ENCODE data around the gene ZFHX3. TPM values are rescaled to one million over a fixed set of nuclear protein-coding genes. Genes with fewer than 3 reads are reported as not detected.

ZFHX3 gene
- total and polyA plus RNA-seq, 9 donors = 3.4 to 17.6 (median 11.9) TPM

DNA sequence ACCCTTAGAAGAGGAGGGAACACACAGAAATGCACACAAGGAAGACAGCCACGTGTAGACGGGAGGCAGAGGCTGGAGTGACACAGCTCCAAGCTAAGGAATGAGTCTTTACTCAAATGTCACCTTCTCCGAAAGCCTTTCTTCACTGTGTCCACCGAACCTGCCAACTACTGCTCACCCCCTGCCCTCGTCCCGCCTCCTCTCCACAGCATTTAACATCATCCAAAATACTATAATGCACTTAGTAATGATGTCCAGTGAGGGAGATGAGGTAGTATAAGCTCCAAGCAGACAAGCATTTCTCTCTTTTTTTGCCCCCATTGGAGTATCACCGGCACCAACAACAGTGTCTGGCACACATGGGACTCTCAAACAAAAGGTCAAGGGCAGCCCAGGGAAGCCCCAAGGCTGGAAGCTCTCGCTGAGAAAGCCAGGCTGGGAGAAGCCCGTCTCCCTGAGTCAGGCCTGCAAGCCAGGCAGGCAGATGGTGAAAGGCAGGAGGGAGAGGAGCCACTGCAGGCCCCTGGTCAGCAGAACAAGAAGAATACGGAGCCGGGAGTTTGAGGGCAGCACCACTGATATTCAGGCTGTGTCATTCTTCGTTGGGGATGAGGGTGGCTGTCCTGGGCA lies 25.9 kb downstream of the ZFHX3 start:
- intact Hi-C loops (cut with DNase I) = no loop called here
- H3K36me3 ChIP-seq = no peaks in the 10 kb centered on the region
- no peak for TF ChIP-seq POLR2A (IDR thresholded peaks at IDR 0.05)
- TF ChIP-seq EP300 (IDR thresholded peaks at IDR 0.05) = no peak
- TF ChIP-seq, protein P1, sequence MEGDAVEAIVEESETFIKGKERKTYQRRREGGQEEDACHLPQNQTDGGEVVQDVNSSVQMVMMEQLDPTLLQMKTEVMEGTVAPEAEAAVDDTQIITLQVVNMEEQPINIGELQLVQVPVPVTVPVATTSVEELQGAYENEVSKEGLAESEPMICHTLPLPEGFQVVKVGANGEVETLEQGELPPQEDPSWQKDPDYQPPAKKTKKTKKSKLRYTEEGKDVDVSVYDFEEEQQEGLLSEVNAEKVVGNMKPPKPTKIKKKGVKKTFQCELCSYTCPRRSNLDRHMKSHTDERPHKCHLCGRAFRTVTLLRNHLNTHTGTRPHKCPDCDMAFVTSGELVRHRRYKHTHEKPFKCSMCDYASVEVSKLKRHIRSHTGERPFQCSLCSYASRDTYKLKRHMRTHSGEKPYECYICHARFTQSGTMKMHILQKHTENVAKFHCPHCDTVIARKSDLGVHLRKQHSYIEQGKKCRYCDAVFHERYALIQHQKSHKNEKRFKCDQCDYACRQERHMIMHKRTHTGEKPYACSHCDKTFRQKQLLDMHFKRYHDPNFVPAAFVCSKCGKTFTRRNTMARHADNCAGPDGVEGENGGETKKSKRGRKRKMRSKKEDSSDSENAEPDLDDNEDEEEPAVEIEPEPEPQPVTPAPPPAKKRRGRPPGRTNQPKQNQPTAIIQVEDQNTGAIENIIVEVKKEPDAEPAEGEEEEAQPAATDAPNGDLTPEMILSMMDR (IDR thresholded peaks at IDR 0.05) = no peak
- 75 to 78% (median 77%) methylated on average over 12 of the region's 12 CpGs for WGBS, 3 donors
- no peak overlapping the region for H3K27ac ChIP-seq
- no peaks in the 10 kb centered on the region for H3K9me3 ChIP-seq
- DNase-seq = no peak
- no peak overlapping the region for H3K4me3 ChIP-seq
- no peaks in the 10 kb centered on the region for H3K27me3 ChIP-seq
- H3K4me1 ChIP-seq (ENCODE audit: insufficient read depth) = peaks cover 16% of the 10 kb centered on the region

DNA sequence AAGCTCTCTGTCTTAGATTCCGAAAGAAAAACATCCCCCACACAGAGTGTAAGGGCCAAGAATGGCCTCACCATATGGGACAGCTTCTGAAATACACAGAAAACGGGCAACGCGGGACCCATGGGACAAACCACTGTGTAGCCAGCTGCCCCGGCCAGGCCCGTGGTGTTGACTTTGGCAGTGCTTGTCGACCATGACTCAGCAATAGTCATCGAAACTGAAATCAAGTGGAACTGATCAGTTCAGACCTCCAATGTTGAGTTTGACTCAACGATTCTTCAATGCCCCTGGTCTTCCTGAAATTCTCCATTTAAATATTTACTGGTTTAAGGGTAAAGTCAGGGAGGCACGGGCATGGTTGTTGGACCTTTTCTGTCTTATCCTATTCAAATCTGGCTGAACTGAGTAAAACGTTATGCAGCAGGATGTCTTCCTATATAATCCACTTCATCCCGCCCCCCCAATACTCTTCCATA lies 27.5 kb downstream of the ZFHX3 start:
- 54 to 71% (median 61%) methylated on average over 12 of the region's 12 CpGs for WGBS, 3 donors
- intact Hi-C loops (cut with DNase I) = no loop called here
- H3K27ac ChIP-seq = no peak overlapping the region

DNA sequence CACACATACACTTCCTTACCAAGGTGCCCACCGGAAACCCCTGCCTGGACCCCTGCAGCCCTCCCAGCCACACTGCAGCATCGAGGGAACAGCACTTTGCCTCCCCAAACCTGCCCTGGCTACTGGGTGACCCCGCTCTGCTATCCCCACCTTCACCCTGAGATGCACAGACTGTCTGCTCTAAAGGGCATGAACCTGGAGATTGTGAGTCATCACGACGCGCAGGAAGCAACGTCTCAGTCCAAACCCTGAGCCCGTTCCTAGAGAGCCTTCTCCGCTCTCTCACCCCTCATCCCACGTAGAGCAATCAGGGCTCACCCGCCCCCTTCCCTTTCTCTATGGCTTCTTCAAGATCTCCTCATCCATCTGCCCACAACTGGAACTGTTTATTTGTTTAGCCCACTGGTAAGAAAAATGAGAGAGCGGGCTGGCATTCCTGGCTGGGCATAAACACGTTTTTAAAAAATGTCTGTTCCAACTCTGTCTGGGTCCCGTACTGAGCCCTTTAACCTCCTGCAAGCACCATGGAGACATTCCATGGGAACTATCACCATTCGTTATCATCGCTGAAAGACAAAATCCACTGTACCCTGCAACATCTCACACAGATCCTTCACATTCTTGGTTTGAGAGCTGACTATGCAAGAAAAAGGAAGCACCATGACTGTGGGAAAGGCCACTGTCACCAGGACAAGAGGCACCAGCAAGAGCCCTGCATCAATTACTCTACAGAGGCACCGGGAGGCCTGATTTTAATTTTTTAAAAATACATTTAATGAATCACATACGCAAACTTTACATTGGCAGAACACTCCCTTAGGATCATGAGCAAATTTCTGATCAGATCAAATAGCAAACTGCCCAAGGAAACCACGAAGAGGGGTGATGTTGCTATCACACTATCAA lies 28.2 kb downstream of the ZFHX3 start:
- Histone ChIP-seq H3K27me3 (no peaks in the 10 kb centered on the region), H3K4me1 (ENCODE audit: insufficient read depth) (peaks cover 10% of the 10 kb centered on the region), H3K9me3 (no peaks in the 10 kb centered on the region), H3K27ac (no peak overlapping the region), H3K4me3 (no peak overlapping the region), H3K36me3 (no peaks in the 10 kb centered on the region)
- no peak for DNase-seq
- intact Hi-C loops (cut with DNase I) = no loop called here
- TF ChIP-seq, protein P1 (IDR thresholded peaks at IDR 0.05) = no peak
- no peak for TF ChIP-seq EP300 (IDR thresholded peaks at IDR 0.05)
- TF ChIP-seq POLR2A (IDR thresholded peaks at IDR 0.05) = no peak
- WGBS, 3 donors = 62 to 68% (median 68%) methylated on average over 19 of the region's 19 CpGs

More for the DNA sequence above, 27.5 kb downstream of the ZFHX3 start:
- TF ChIP-seq, protein P1 (IDR thresholded peaks at IDR 0.05) = no peak
- TF ChIP-seq POLR2A (IDR thresholded peaks at IDR 0.05) = no peak
- no peak for TF ChIP-seq EP300 (IDR thresholded peaks at IDR 0.05)
- Histone ChIP-seq H3K9me3 (no peaks in the 10 kb centered on the region), H3K36me3 (no peaks in the 10 kb centered on the region), H3K4me3 (no peak overlapping the region), H3K27me3 (no peaks in the 10 kb centered on the region), H3K4me1 (ENCODE audit: insufficient read depth) (peaks cover 15% of the 10 kb centered on the region)
- no peak for DNase-seq

DNA sequence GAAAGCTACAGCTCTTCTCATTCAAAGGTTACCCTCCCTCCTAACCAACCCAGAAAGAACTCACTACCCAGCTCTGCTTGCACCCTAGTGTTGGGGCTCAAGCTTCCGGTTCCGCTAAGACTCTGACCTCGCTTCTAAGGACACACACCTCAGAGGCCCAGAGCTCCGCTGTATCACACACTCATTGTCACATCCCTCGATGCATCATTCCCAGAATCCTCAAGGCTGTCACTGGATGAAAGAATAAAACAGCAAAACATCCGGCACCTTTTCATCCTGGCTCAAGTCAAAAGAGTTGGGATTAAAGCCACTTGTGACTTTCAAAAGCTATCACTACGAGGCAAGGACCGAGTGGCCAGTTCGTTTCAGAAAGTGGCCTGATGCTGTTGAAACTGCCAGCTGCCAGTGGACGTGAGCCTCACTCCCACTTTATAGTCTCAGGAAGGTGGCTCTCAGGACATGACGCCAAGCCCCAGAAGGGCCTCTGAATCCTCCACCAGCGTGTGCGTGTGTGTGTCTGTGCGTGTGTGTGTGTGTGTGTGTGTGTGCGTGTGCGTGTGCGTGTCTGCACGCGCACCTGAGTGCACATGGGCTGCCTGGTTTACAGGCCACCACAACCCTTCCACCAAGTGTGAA lies 29.0 kb downstream of the ZFHX3 start:
- WGBS, 3 donors = 72 to 84% (median 82%) methylated on average over 18 to 19 of the region's 19 CpGs
- TF ChIP-seq POLR2A (IDR thresholded peaks at IDR 0.05) (no peak), EP300 (IDR thresholded peaks at IDR 0.05) (no peak)
- TF ChIP-seq, protein P1 (IDR thresholded peaks at IDR 0.05) = no peak
- Histone ChIP-seq H3K36me3 (no peaks in the 10 kb centered on the region), H3K27ac (no peak overlapping the region), H3K4me1 (ENCODE audit: insufficient read depth) (peaks cover 10% of the 10 kb centered on the region), H3K4me3 (no peak overlapping the region), H3K9me3 (no peaks in the 10 kb centered on the region), H3K27me3 (no peaks in the 10 kb centered on the region)
- intact Hi-C loops (cut with DNase I) = no loop called here
- DNase-seq = no peak

Data from ovary (tissue), 9 donors.